GM23248 (cell line): Measurements from ENCODE around the gene SLC8B1. TPM values are rescaled to one million over a fixed set of nuclear protein-coding genes. Genes with fewer than 3 reads are reported as not detected.

ENCODE experiments used
- DNase-seq: peaks from one replicate; pipeline ENCODE4 v3.0.0-alpha.2; 2015
- H2AFZ ChIP-seq: fragments of 200-600 bp; sonication (generic); 2 replicates; pipeline ENCODE4 v1.6.1; 2016; ENCODE audit warnings: antibody characterized with exemption
- H3F3A ChIP-seq: fragments of 200-600 bp; sonication (generic); 2 replicates; pipeline ENCODE4 v1.6.1; 2016; ENCODE audit warnings: mild to moderate bottlenecking, antibody characterized with exemption, mixed run types; ENCODE audit not compliant: insufficient read depth
- H3K27ac ChIP-seq: fragments of 200-600 bp; sonication (generic); 2 replicates; pipeline ENCODE4 v1.5.1; 2016; ENCODE audit warnings: mild to moderate bottlenecking
- H3K27me3 ChIP-seq: fragments of 200-600 bp; sonication (generic); replicated peaks from 2 replicates; pipeline ENCODE4 v1.6.1; 2016; ENCODE audit warnings: mild to moderate bottlenecking; ENCODE audit not compliant: insufficient read depth
- H3K36me3 ChIP-seq: fragments of 200-600 bp; sonication (generic); 2 replicates; pipeline ENCODE4 v1.6.1; 2016; ENCODE audit warnings: low read depth, mild to moderate bottlenecking
- H3K4me1 ChIP-seq: fragments of 200-600 bp; sonication (generic); 2 replicates; pipeline ENCODE4 v1.6.1; 2016; ENCODE audit warnings: mild to moderate bottlenecking; ENCODE audit not compliant: insufficient read depth
- H3K4me2 ChIP-seq: fragments of 200-600 bp; sonication (generic); one replicate; pipeline ENCODE4 v1.6.1; 2016; ENCODE audit warnings: mild to moderate bottlenecking; ENCODE audit not compliant: unreplicated experiment
- H3K4me3 ChIP-seq: fragments of 200-600 bp; sonication (generic); 2 replicates; pipeline ENCODE4 v1.5.1; 2016; ENCODE audit warnings: mild to moderate bottlenecking
- H3K79me2 ChIP-seq: fragments of 200-600 bp; sonication (generic); 2 replicates; pipeline ENCODE4 v1.6.1; 2016; ENCODE audit warnings: mild to moderate bottlenecking; ENCODE audit not compliant: insufficient read depth
- H3K9ac ChIP-seq: fragments of 200-600 bp; sonication (generic); 2 replicates; pipeline ENCODE4 v1.6.1; 2016; ENCODE audit warnings: mild to moderate bottlenecking
- H3K9me2 ChIP-seq: fragments of 200-600 bp; sonication (generic); 2 replicates; pipeline ENCODE4 v1.6.1; 2016; ENCODE audit warnings: mixed run types, mild to moderate bottlenecking, moderate library complexity; ENCODE audit not compliant: insufficient read depth
- H3K9me3 ChIP-seq: fragments of 200-600 bp; sonication (generic); one replicate; pipeline ENCODE4 v1.6.1; 2017; ENCODE audit warnings: low read depth
- H4K20me1 ChIP-seq: fragments of 200-600 bp; sonication (generic); 2 replicates; pipeline ENCODE4 v1.6.0; 2016; ENCODE audit not compliant: insufficient read depth
- EZH2 ChIP-seq: fragments of 200-600 bp; sonication (generic); IDR thresholded peaks from 2 replicates; pipeline ENCODE4 v1.6.1; 2018; ENCODE audit warnings: antibody characterized with exemption, mild to moderate bottlenecking; ENCODE audit not compliant: insufficient read depth, poor library complexity, severe bottlenecking
- EZH2phosphoT487 ChIP-seq: fragments of 200-600 bp; sonication (generic); IDR thresholded peaks from 2 replicates; pipeline ENCODE4 v1.6.1; 2018; ENCODE audit warnings: antibody characterized with exemption, moderate library complexity, mild to moderate bottlenecking, low read depth; ENCODE audit not compliant: insufficient read depth
- WGBS, 2 experiments: methylation state at CpG; one replicate each; pipeline ENCODE4 v1.1.6; 2015 to 2017; ENCODE audit warnings: low lambda C conversion rate in 2 of 2, low coverage in 1 of 2; ENCODE audit errors: missing lambda C conversion rate in 2 of 2; 5-methylcytosine and 5-hydroxymethylcytosine counted together
- in situ Hi-C: fragments of 300-500 bp; cut with MboI; formaldehyde crosslinking; loops from 2 replicates; pipeline ENCODE4 v1.15.0; 2020
- polyA plus RNA-seq: library from polyadenylated mRNA; unstranded; fragments of >200 nt; fragmentation: Nextera tagmentation; extraction: Ambion mirVana; gene quantifications from 2 replicates; pipeline ENCODE4 v1.2.1, GENCODE V29; 2016
- total RNA-seq: library from RNA; depleted of rRNA; stranded (reverse); fragments of >200 nt; shearing (Covaris generic); gene quantifications from 2 replicates; pipeline ENCODE4 v1.2.3, GENCODE V29; 2014

SLC8B1 gene
- total and polyA plus RNA-seq, 2 experiments from 2014 or later = 6.6 to 9.0 TPM

GRCh38 chr12:113318046-113318656, 16.8 kb downstream of the SLC8B1 start:
- no peaks in the 10 kb centered on the region for H3K9me3 ChIP-seq
- no peaks in the 10 kb centered on the region for H4K20me1 ChIP-seq
- H3K79me2 ChIP-seq = no peaks in the 10 kb centered on the region
- in situ Hi-C loops = no loop called here
- H3K27me3 ChIP-seq = no peaks in the 10 kb centered on the region
- no peak overlapping the region for H3K4me2 ChIP-seq
- no peak for TF ChIP-seq EZH2
- TF ChIP-seq EZH2phosphoT487 = no peak
- no peaks in the 10 kb centered on the region for H3K4me1 ChIP-seq
- no peak for DNase-seq
- no peak overlapping the region for H3K27ac ChIP-seq
- H3F3A ChIP-seq = peaks cover 5% of the 10 kb centered on the region; the same call in 1 of the 2 replicates
- no peaks in the 10 kb centered on the region for H3K36me3 ChIP-seq
- no peak overlapping the region for H3K9ac ChIP-seq
- no peak overlapping the region for H3K4me3 ChIP-seq
- WGBS, 2 experiments = 98 to 100% methylated on average over 4 of the region's 4 CpGs
- no peak overlapping the region for H2AFZ ChIP-seq
- H3K9me2 ChIP-seq = no peaks in the 10 kb centered on the region

GRCh38 chr12:113317122-113317521, 17.8 kb downstream of the SLC8B1 start:
- Histone ChIP-seq H3F3A (peaks cover 3% of the 10 kb centered on the region; the same call in 1 of the 2 replicates), H3K79me2 (no peaks in the 10 kb centered on the region), H4K20me1 (no peaks in the 10 kb centered on the region), H3K4me1 (no peaks in the 10 kb centered on the region), H3K4me3 (no peak overlapping the region), H3K4me2 (no peak overlapping the region), H3K9ac (no peak overlapping the region), H3K27me3 (no peaks in the 10 kb centered on the region), H3K36me3 (no peaks in the 10 kb centered on the region), H3K9me3 (no peaks in the 10 kb centered on the region), H3K27ac (no peak overlapping the region), H2AFZ (no peak overlapping the region), H3K9me2 (no peaks in the 10 kb centered on the region)
- in situ Hi-C loops = no loop called here
- no peak for DNase-seq
- 83 to 87% methylated on average over 6 of the region's 6 CpGs for WGBS, 2 experiments
- TF ChIP-seq EZH2phosphoT487 (no peak), EZH2 (no peak)

- Histone ChIP-seq H3K9ac (no peak overlapping the region), H3K9me3 (no peaks in the 10 kb centered on the region), H2AFZ (no peak overlapping the region), H3K79me2 (no peaks in the 10 kb centered on the region), H3K27ac (no peak overlapping the region), H3K36me3 (no peaks in the 10 kb centered on the region), H3K4me2 (no peak overlapping the region), H3K4me3 (no peak overlapping the region), H4K20me1 (no peaks in the 10 kb centered on the region), H3F3A (no peaks in the 10 kb centered on the region), H3K9me2 (no peaks in the 10 kb centered on the region), H3K4me1 (no peaks in the 10 kb centered on the region), H3K27me3 (no peaks in the 10 kb centered on the region)
- TF ChIP-seq EZH2phosphoT487 (no peak), EZH2 (no peak)
- 92 to 97% methylated on average over 7 of the region's 7 CpGs for WGBS, 2 experiments
- in situ Hi-C loops = no loop called here
- no peak for DNase-seq
Observed at GRCh38 chr12:113316155-113316554, 18.8 kb downstream of the SLC8B1 start.

GRCh38 chr12:113315358-113315757, 19.6 kb downstream of the SLC8B1 start:
- Histone ChIP-seq H3K4me1 (no peaks in the 10 kb centered on the region), H3K9ac (no peak overlapping the region), H3K4me3 (no peak overlapping the region), H3K27ac (no peak overlapping the region), H3K27me3 (no peaks in the 10 kb centered on the region), H3K79me2 (no peaks in the 10 kb centered on the region), H3F3A (no peaks in the 10 kb centered on the region), H3K9me3 (no peaks in the 10 kb centered on the region), H3K36me3 (no peaks in the 10 kb centered on the region), H3K4me2 (no peak overlapping the region), H3K9me2 (no peaks in the 10 kb centered on the region), H2AFZ (no peak overlapping the region), H4K20me1 (no peaks in the 10 kb centered on the region)
- 82 to 83% methylated on average over 9 of the region's 9 CpGs for WGBS, 2 experiments
- no peak for TF ChIP-seq EZH2
- no peak for TF ChIP-seq EZH2phosphoT487
- DNase-seq = no peak
- in situ Hi-C loops = no loop called here
